Ascending aorta (tissue), 2 donors: Measurements from ENCODE around the gene OR13J1. TPM values are rescaled to one million over a fixed set of nuclear protein-coding genes. Genes with fewer than 3 reads are reported as not detected.

Source experiments
- DNase-seq, 2 donors: peaks; one replicate each; pipeline ENCODE4 v3.0.0-alpha.2; 2019; ENCODE audit warnings: low spot score in 2 of 2
- H3K27ac ChIP-seq, 2 donors: fragments of 200-600 bp; sonication (generic); one replicate each; pipeline ENCODE4 v1.5.1; 2016 to 2017; ENCODE audit warnings: mild to moderate bottlenecking in 1 of 2
- H3K27me3 ChIP-seq: fragments of 200-600 bp; sonication (generic); one replicate; pipeline ENCODE4 v1.5.1; 2017
- H3K36me3 ChIP-seq, 2 donors: fragments of 200-600 bp; sonication (generic); one replicate each; pipeline ENCODE4 v1.5.1; 2016
- H3K4me1 ChIP-seq, 2 donors: fragments of 200-600 bp; sonication (generic); one replicate each; pipeline ENCODE4 v1.5.1; 2016 to 2017; ENCODE audit warnings: mild to moderate bottlenecking in 1 of 2
- H3K4me3 ChIP-seq, 2 donors: fragments of 200-600 bp; sonication (generic); one replicate each; pipeline ENCODE4 v1.5.1; 2016 to 2017; ENCODE audit warnings: mild to moderate bottlenecking in 1 of 2
- H3K9me3 ChIP-seq, 2 donors: fragments of 200-600 bp; sonication (generic); one replicate each; pipeline ENCODE4 v1.5.1; 2016
- intact Hi-C: fragments of 100-400 bp; cut with DNase I; formaldehyde crosslinking; loops from one replicate; pipeline ENCODE4 v1.15.1; 2023
- total RNA-seq: library from RNA; depleted of rRNA; stranded (reverse); fragments of >200 nt; gene quantifications from one replicate; pipeline ENCODE4 v1.1.0, GENCODE V29; 2016
- TF ChIP-seq, protein P1 (sequence below), 3 experiments: fragments of 200-600 bp in 2 of 3; fragments of 450-650 bp in 1 of 3; sonication (generic) in 2 of 3; IDR thresholded peaks; one replicate each; pipeline ENCODE4 v1.5.1; 2016 to 2019; ENCODE audit warnings: antibody characterized with exemption in 3 of 3, mild to moderate bottlenecking in 1 of 3, moderate library complexity in 1 of 3

Gene OR13J1
- total RNA-seq, 1 donor from 2014 or later: not detected

- intact Hi-C loops: no loop called here
- no peaks in the 10 kb centered on the region for H3K36me3 ChIP-seq
- no peaks in the 10 kb centered on the region for H3K27me3 ChIP-seq
- no peak overlapping the region for H3K27ac ChIP-seq
- DNase-seq: no peak
- H3K9me3 ChIP-seq: no peaks in the 10 kb centered on the region
- H3K4me3 ChIP-seq: no peak overlapping the region
- H3K4me1 ChIP-seq: no peaks in the 10 kb centered on the region
- TF ChIP-seq, protein P1, sequence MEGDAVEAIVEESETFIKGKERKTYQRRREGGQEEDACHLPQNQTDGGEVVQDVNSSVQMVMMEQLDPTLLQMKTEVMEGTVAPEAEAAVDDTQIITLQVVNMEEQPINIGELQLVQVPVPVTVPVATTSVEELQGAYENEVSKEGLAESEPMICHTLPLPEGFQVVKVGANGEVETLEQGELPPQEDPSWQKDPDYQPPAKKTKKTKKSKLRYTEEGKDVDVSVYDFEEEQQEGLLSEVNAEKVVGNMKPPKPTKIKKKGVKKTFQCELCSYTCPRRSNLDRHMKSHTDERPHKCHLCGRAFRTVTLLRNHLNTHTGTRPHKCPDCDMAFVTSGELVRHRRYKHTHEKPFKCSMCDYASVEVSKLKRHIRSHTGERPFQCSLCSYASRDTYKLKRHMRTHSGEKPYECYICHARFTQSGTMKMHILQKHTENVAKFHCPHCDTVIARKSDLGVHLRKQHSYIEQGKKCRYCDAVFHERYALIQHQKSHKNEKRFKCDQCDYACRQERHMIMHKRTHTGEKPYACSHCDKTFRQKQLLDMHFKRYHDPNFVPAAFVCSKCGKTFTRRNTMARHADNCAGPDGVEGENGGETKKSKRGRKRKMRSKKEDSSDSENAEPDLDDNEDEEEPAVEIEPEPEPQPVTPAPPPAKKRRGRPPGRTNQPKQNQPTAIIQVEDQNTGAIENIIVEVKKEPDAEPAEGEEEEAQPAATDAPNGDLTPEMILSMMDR (IDR thresholded peaks at IDR 0.05): no peak
These were observed 8.9 kb downstream of the OR13J1 start for GRCh38 chr9:35861161-35861897.

GRCh38 chr9:35859990-35860339, 10.2 kb downstream of the OR13J1 start:
- DNase-seq: no peak
- H3K9me3 ChIP-seq: no peaks in the 10 kb centered on the region
- no peaks in the 10 kb centered on the region for H3K27me3 ChIP-seq
- no peaks in the 10 kb centered on the region for H3K36me3 ChIP-seq
- TF ChIP-seq, protein P1 (IDR thresholded peaks at IDR 0.05): no peak
- intact Hi-C loops: no loop called here
- H3K27ac ChIP-seq: no peak overlapping the region
- no peaks in the 10 kb centered on the region for H3K4me1 ChIP-seq
- H3K4me3 ChIP-seq: no peak overlapping the region

DNA sequence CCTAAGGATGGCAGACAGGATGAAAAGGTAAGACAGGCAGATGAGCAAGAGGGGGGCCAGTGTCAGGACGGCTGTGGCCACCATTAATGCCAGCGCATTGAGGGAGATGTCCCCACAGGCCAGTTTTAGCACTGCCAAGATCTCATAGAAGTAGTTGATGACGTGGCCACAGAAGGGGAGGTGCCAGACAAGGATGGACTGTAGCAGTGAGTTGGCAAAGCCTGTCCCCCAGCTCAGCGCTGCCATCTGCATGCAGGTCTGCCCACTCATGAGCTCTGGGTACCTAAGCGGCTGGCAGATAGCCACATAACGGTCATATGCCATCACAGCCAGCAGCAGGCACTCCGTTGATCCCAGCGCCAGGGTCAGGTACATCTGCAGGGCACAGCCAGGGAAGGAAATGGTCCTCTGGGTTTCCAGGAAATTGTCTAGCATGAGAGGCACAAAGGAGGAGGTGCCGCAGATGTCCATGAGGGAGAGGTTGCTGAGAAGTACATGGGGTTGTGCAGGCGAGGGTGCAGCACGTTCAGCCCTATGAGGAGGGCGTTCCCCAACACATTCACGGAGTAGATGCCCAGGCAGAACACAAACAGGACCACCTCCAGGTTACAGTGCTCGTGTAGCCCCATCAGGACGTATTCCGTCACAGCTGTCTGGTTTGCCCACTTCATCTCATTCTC, 10.8 kb downstream of the OR13J1 start:
- Histone ChIP-seq H3K9me3 (no peaks in the 10 kb centered on the region), H3K4me3 (no peak overlapping the region), H3K27ac (no peak overlapping the region), H3K36me3 (no peaks in the 10 kb centered on the region), H3K4me1 (no peaks in the 10 kb centered on the region), H3K27me3 (no peaks in the 10 kb centered on the region)
- intact Hi-C loops: no loop called here
- TF ChIP-seq, protein P1 (IDR thresholded peaks at IDR 0.05): peak in 1 of 3 experiments; percentile 5
- no peak for DNase-seq

DNA sequence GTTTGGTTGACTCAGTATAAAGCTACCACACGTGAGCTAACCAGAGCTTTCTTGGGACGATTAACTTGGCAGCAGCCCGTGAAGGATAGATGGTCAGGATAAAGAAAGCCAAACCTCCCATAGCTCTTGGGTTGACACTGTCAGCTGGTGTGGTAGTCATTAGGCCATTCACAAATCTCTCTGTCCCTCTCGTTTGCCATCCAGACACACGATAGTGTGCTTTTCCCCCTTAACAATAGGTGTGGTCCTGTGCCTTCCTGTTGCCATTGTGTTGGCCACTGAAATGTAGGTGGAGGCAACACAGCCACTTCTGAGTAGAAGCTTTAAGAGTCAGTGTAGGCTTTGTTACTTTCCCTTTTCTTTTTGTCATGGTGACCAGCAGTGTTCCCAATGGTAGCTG, 11.7 kb downstream of the OR13J1 start:
- TF ChIP-seq, protein P1 (IDR thresholded peaks at IDR 0.05): no peak
- Histone ChIP-seq H3K27me3 (no peaks in the 10 kb centered on the region), H3K36me3 (peaks cover 4 to 7% of the 10 kb centered on the region in 2 donors), H3K9me3 (no peaks in the 10 kb centered on the region), H3K27ac (no peak overlapping the region), H3K4me3 (no peak overlapping the region), H3K4me1 (no peaks in the 10 kb centered on the region)
- intact Hi-C loops: no loop called here
- no peak for DNase-seq

- Histone ChIP-seq H3K27ac (no peak overlapping the region), H3K27me3 (no peaks in the 10 kb centered on the region), H3K9me3 (no peaks in the 10 kb centered on the region), H3K4me3 (no peak overlapping the region), H3K36me3 (peaks cover 10 to 12% of the 10 kb centered on the region in 2 donors), H3K4me1 (no peaks in the 10 kb centered on the region)
- intact Hi-C loops: no loop called here
- TF ChIP-seq, protein P1 (IDR thresholded peaks at IDR 0.05): no peak
- peak in 1 of 2 donors; percentile 47 for DNase-seq
These were observed 13.3 kb downstream of the OR13J1 start for GRCh38 chr9:35856882-35857281.
